ENCODE results near the gene ATXN1.

Gene ATXN1

DNA sequence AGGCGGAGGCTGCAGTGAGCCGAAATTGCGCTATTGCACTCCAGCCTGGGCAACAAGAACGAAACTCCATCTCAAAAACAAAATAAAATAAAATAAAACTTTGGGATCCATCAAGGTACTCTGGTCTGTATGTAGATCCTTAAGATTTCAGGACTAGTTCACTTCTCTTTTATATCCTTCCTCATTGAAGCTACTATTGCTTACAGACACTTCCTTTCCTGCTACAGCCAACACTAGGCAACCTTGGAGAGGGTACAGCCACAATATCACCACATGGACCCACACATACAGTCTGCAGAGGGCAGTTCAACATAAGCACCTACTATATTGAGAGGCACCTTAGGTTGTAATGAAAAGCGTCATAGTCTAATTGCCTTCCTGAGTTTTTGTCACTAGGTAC is 113.3 kb downstream of the ATXN1 start:
- no peak for ATAC-seq
- TF ChIP-seq, protein P1, sequence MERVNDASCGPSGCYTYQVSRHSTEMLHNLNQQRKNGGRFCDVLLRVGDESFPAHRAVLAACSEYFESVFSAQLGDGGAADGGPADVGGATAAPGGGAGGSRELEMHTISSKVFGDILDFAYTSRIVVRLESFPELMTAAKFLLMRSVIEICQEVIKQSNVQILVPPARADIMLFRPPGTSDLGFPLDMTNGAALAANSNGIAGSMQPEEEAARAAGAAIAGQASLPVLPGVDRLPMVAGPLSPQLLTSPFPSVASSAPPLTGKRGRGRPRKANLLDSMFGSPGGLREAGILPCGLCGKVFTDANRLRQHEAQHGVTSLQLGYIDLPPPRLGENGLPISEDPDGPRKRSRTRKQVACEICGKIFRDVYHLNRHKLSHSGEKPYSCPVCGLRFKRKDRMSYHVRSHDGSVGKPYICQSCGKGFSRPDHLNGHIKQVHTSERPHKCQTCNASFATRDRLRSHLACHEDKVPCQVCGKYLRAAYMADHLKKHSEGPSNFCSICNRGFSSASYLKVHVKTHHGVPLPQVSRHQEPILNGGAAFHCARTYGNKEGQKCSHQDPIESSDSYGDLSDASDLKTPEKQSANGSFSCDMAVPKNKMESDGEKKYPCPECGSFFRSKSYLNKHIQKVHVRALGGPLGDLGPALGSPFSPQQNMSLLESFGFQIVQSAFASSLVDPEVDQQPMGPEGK (CRISPR knock-in tag; IDR thresholded peaks at IDR 0.05; ENCODE audit: borderline replicate concordance) = no peak

DNA sequence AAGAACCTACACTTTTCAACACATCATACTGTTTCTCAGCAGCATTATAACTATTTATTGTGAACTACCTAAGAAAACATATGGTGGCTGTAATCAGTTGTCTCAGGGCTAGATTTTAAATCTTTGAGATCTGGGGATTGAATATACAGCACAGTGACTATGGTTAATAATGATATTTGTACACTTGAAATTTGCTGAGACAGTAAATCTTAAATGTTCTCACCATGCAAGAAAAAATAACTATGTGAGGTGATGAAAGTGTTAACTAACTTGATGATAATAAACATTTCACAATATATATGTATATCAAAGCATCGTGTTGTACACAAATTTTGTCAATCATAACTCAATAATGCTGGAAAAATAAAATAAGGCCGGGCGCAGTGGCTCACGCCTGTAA is 113.8 kb downstream of the ATXN1 start:
- TF ChIP-seq, protein P2, sequence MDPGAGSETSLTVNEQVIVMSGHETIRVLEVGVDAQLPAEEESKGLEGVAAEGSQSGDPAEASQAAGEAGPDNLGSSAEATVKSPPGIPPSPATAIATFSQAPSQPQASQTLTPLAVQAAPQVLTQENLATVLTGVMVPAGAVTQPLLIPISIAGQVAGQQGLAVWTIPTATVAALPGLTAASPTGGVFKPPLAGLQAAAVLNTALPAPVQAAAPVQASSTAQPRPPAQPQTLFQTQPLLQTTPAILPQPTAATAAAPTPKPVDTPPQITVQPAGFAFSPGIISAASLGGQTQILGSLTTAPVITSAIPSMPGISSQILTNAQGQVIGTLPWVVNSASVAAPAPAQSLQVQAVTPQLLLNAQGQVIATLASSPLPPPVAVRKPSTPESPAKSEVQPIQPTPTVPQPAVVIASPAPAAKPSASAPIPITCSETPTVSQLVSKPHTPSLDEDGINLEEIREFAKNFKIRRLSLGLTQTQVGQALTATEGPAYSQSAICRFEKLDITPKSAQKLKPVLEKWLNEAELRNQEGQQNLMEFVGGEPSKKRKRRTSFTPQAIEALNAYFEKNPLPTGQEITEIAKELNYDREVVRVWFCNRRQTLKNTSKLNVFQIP (CRISPR knock-in tag; IDR thresholded peaks at IDR 0.05; ENCODE audit: borderline replicate concordance, low read depth) = no peak
- TF ChIP-seq, protein P3, sequence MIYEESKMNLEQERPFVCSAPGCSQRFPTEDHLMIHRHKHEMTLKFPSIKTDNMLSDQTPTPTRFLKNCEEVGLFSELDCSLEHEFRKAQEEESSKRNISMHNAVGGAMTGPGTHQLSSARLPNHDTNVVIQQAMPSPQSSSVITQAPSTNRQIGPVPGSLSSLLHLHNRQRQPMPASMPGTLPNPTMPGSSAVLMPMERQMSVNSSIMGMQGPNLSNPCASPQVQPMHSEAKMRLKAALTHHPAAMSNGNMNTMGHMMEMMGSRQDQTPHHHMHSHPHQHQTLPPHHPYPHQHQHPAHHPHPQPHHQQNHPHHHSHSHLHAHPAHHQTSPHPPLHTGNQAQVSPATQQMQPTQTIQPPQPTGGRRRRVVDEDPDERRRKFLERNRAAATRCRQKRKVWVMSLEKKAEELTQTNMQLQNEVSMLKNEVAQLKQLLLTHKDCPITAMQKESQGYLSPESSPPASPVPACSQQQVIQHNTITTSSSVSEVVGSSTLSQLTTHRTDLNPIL (CRISPR knock-in tag; IDR thresholded peaks at IDR 0.05; ENCODE audit: low read depth) = no peak
- TF ChIP-seq OSR1 (CRISPR knock-in tag; IDR thresholded peaks at IDR 0.05) (no peak), BACH2 (CRISPR knock-in tag; IDR thresholded peaks at IDR 0.05; ENCODE audit: borderline replicate concordance) (no peak)
- TF ChIP-seq, protein P1 (CRISPR knock-in tag; IDR thresholded peaks at IDR 0.05; ENCODE audit: borderline replicate concordance) = no peak
- TF ChIP-seq, protein P4, sequence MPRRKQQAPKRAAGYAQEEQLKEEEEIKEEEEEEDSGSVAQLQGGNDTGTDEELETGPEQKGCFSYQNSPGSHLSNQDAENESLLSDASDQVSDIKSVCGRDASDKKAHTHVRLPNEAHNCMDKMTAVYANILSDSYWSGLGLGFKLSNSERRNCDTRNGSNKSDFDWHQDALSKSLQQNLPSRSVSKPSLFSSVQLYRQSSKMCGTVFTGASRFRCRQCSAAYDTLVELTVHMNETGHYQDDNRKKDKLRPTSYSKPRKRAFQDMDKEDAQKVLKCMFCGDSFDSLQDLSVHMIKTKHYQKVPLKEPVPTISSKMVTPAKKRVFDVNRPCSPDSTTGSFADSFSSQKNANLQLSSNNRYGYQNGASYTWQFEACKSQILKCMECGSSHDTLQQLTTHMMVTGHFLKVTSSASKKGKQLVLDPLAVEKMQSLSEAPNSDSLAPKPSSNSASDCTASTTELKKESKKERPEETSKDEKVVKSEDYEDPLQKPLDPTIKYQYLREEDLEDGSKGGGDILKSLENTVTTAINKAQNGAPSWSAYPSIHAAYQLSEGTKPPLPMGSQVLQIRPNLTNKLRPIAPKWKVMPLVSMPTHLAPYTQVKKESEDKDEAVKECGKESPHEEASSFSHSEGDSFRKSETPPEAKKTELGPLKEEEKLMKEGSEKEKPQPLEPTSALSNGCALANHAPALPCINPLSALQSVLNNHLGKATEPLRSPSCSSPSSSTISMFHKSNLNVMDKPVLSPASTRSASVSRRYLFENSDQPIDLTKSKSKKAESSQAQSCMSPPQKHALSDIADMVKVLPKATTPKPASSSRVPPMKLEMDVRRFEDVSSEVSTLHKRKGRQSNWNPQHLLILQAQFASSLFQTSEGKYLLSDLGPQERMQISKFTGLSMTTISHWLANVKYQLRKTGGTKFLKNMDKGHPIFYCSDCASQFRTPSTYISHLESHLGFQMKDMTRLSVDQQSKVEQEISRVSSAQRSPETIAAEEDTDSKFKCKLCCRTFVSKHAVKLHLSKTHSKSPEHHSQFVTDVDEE (CRISPR knock-in tag; IDR thresholded peaks at IDR 0.05) = no peak
- ATAC-seq = no peak

DNA sequence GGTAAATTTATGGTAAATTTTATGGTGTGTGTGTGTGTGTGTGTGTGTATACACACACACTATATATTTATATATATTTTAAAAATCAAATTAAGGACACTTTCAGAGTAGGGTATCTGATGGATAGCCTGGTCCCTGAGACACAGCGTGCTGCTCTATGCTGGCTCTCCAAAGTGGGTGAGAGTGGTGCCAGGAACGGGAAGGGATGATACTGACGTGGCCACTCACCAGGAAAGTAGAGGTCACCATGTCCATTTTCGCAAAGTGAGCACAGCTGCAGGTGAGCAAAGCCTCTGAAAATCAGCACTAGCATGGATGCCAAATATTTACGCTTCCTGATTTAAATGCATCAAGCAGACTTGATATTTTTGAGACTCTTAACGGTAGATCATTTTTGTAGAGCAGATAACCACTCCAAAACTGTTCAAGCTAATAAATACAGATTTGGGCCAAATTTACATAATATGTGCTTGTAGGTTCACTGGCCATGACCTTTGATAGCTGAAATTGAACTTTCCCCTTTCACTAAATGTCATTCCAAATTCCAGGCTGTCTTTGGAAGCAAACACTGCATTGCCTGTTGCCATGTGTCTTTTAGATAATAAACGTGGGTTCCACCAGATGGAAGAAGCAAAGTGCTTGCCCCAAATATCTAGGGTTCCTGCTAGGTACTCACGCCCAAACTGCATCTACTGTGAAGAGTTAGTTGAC is 116.6 kb downstream of the ATXN1 start:
- TF ChIP-seq PPARA (CRISPR knock-in tag; IDR thresholded peaks at IDR 0.05; ENCODE audit: borderline replicate concordance) = no peak
- no peak for TF ChIP-seq ZNF70 (CRISPR knock-in tag; IDR thresholded peaks at IDR 0.05)
- no peak for TF ChIP-seq RARB (CRISPR knock-in tag; IDR thresholded peaks at IDR 0.05)
- no peak for TF ChIP-seq ZC3H10 (CRISPR knock-in tag; IDR thresholded peaks at IDR 0.05)
- TF ChIP-seq TOX (CRISPR knock-in tag; IDR thresholded peaks at IDR 0.05; ENCODE audit: borderline replicate concordance) = no peak
- no peak for TF ChIP-seq ZFP3 (CRISPR knock-in tag; IDR thresholded peaks at IDR 0.05)
- no peak for TF ChIP-seq ZNF8 (CRISPR knock-in tag; IDR thresholded peaks at IDR 0.05)
- no peak for TF ChIP-seq ZNF565 (CRISPR knock-in tag; conservative IDR thresholded peaks at IDR 0.05; ENCODE audit: low read depth)
- no peak for TF ChIP-seq GLIS3 (CRISPR knock-in tag; IDR thresholded peaks at IDR 0.05)
- TF ChIP-seq, protein P5, sequence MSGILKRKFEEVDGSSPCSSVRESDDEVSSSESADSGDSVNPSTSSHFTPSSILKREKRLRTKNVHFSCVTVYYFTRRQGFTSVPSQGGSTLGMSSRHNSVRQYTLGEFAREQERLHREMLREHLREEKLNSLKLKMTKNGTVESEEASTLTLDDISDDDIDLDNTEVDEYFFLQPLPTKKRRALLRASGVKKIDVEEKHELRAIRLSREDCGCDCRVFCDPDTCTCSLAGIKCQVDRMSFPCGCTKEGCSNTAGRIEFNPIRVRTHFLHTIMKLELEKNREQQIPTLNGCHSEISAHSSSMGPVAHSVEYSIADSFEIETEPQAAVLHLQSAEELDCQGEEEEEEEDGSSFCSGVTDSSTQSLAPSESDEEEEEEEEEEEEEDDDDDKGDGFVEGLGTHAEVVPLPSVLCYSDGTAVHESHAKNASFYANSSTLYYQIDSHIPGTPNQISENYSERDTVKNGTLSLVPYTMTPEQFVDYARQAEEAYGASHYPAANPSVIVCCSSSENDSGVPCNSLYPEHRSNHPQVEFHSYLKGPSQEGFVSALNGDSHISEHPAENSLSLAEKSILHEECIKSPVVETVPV (CRISPR knock-in tag; IDR thresholded peaks at IDR 0.05) = no peak
- no peak for TF ChIP-seq CSDC2 (CRISPR knock-in tag; IDR thresholded peaks at IDR 0.05)
- TF ChIP-seq ARNTL (CRISPR knock-in tag; IDR thresholded peaks at IDR 0.05; ENCODE audit: borderline replicate concordance, low read depth) = no peak
- TF ChIP-seq, protein P3 (CRISPR knock-in tag; IDR thresholded peaks at IDR 0.05; ENCODE audit: low read depth) = no peak
- no peak for TF ChIP-seq ESRRG (CRISPR knock-in tag; IDR thresholded peaks at IDR 0.05)
- no peak for TF ChIP-seq TCF4 (CRISPR knock-in tag; IDR thresholded peaks at IDR 0.05; ENCODE audit: borderline replicate concordance)
- no peak for TF ChIP-seq ISL1 (CRISPR knock-in tag; IDR thresholded peaks at IDR 0.05)
- TF ChIP-seq ZFP30 (CRISPR knock-in tag; IDR thresholded peaks at IDR 0.05) = no peak
- TF ChIP-seq OSR1 (CRISPR knock-in tag; IDR thresholded peaks at IDR 0.05) = no peak
- TF ChIP-seq, protein P1 (CRISPR knock-in tag; IDR thresholded peaks at IDR 0.05; ENCODE audit: borderline replicate concordance) = no peak
- ATAC-seq = no peak
